Stimulated activated CD8-positive, alpha-beta memory T cell treated with anti-CD3 and anti-CD28 coated beads, Interleukin-4, amount 100 ng/mL, for 24 hours (primary cell): ENCODE results near the gene REPS2.
"Not testable (repeated sequence)": the region's sequence is repeated elsewhere in the genome, so short reads cannot be mapped to it uniquely, and the experiment has no call there.

Experiments
- DNase-seq: peaks from one replicate; pipeline ENCODE4 v3.0.0-alpha.2; 2020; ENCODE audit warnings: low read depth

The REPS2 gene

GRCh38 chrX:16964976-16965375 lies 18.5 kb downstream of the REPS2 start:
- not testable (repeated sequence) for DNase-seq

- DNase-seq = no peak
Measured at GRCh38 chrX:16966752-16967448, 20.4 kb downstream of the REPS2 start.

GRCh38 chrX:16968753-16969152 lies 22.3 kb downstream of the REPS2 start:
- not testable (repeated sequence) for DNase-seq

- DNase-seq = no peak
Measured at GRCh38 chrX:16970977-16971376, 24.5 kb downstream of the REPS2 start.

GRCh38 chrX:16971694-16972093 lies 25.2 kb downstream of the REPS2 start:
- DNase-seq = no peak

GRCh38 chrX:16975233-16975632 lies 28.8 kb downstream of the REPS2 start:
- no peak for DNase-seq

- DNase-seq = no peak
Measured at GRCh38 chrX:16977771-16978170, 31.3 kb downstream of the REPS2 start.

GRCh38 chrX:16978193-16978984 lies 31.9 kb downstream of the REPS2 start:
- DNase-seq = no peak

GRCh38 chrX:16979226-16979625 lies 32.8 kb downstream of the REPS2 start:
- DNase-seq = no peak

- no peak for DNase-seq
Measured at GRCh38 chrX:16981209-16981608, 34.8 kb downstream of the REPS2 start.

GRCh38 chrX:16981980-16982379 lies 35.5 kb downstream of the REPS2 start:
- DNase-seq = no peak

GRCh38 chrX:16983051-16983450 lies 36.6 kb downstream of the REPS2 start:
- no peak for DNase-seq

- DNase-seq = no peak
Measured at GRCh38 chrX:16985286-16985685, 38.8 kb downstream of the REPS2 start.

GRCh38 chrX:16986169-16986568 lies 39.7 kb downstream of the REPS2 start:
- DNase-seq = no peak

- no peak for DNase-seq
Measured at GRCh38 chrX:16989750-16990149, 43.3 kb downstream of the REPS2 start.

- DNase-seq = no peak
Measured at GRCh38 chrX:16990839-16991238, 44.4 kb downstream of the REPS2 start.

GRCh38 chrX:16992445-16992844 lies 46.0 kb downstream of the REPS2 start:
- DNase-seq = no peak

- DNase-seq = no peak
Measured at GRCh38 chrX:16992951-16993350, 46.5 kb downstream of the REPS2 start.

GRCh38 chrX:16993791-16994318 lies 47.4 kb downstream of the REPS2 start:
- no peak for DNase-seq

- no peak for DNase-seq
Measured at GRCh38 chrX:16994736-16995135, 48.3 kb downstream of the REPS2 start.

GRCh38 chrX:16997313-16997712 lies 50.9 kb downstream of the REPS2 start:
- DNase-seq = no peak

- no peak for DNase-seq
Measured at GRCh38 chrX:16999275-16999674, 52.8 kb downstream of the REPS2 start.

GRCh38 chrX:17000751-17001150 lies 54.3 kb downstream of the REPS2 start:
- no peak for DNase-seq
